ENCODE data around the gene SPG7. TPM values are rescaled to one million over a fixed set of nuclear protein-coding genes. Genes with fewer than 3 reads are reported as not detected.

Gene SPG7
- total RNA-seq, 4 donors from 2014 or later = 79.0 to 156 (median 92.3) TPM

DNA sequence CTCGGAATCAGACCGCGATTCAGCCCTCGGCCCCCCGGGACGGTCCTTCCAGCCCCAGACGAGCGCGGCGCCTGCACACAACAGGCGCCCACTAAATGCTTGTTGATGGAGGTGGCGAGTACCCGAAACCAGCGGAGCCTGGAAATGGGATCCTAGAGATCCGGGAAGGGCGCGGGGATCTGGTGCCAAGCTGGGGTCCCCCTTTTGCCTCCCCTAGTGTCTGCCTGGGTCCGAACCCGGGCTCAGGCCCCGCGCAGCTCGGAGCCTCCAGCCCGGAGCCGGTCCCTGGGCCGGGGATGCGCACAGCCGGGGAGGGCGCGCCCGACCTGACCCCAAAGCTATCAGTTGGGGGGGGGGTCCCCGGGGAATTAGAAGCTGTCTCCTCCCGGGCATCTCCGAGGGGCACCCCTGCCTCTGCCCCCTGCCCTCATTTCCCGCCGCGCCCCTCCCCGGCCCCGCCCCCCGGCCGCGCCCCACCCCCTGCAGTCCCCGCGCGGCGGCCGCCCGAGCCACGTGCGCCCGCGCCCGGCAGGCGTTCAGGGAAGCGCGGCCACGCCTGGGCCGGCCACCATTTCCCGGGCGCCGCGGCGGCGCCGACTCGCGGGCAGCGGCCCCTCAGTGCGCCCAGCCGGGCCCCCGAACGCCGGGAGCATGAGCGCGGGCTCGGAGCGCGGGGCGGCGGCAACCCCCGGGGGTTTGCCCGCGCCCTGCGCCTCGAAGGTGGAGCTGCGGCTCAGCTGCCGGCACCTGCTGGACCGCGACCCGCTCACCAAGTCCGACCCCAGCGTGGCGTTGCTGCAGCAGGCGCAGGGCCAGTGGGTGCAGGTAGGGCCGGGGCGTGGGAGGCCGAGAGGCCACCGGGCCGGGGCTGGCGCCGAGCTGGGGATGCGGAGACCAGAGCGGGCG is 67.3 kb downstream of the SPG7 start, which contains the start of gene CPNE7:
Gene CPNE7 (plus strand): TSS at position 512 of the 906 bp plus-strand sequence. CDS start 140 bp downstream, at position 652.
- no peak for DNase-seq (ENCODE audit: low spot score in 2 of 2)
- TF ChIP-seq POLR2A (IDR thresholded peaks at IDR 0.05) = no peak
- TF ChIP-seq, protein P1, sequence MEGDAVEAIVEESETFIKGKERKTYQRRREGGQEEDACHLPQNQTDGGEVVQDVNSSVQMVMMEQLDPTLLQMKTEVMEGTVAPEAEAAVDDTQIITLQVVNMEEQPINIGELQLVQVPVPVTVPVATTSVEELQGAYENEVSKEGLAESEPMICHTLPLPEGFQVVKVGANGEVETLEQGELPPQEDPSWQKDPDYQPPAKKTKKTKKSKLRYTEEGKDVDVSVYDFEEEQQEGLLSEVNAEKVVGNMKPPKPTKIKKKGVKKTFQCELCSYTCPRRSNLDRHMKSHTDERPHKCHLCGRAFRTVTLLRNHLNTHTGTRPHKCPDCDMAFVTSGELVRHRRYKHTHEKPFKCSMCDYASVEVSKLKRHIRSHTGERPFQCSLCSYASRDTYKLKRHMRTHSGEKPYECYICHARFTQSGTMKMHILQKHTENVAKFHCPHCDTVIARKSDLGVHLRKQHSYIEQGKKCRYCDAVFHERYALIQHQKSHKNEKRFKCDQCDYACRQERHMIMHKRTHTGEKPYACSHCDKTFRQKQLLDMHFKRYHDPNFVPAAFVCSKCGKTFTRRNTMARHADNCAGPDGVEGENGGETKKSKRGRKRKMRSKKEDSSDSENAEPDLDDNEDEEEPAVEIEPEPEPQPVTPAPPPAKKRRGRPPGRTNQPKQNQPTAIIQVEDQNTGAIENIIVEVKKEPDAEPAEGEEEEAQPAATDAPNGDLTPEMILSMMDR (IDR thresholded peaks at IDR 0.05) = no peak
- intact Hi-C loops (cut with DNase I; ENCODE audit: low total_unique reads) = no loop called here
- no peak within 1 kb of the TSS for H3K4me3 ChIP-seq (ENCODE audit: low read depth, poor library complexity, severe bottlenecking)
- 3% methylated on average over 36 to 47 of the region's 103 CpGs for WGBS, 2 donors

DNA sequence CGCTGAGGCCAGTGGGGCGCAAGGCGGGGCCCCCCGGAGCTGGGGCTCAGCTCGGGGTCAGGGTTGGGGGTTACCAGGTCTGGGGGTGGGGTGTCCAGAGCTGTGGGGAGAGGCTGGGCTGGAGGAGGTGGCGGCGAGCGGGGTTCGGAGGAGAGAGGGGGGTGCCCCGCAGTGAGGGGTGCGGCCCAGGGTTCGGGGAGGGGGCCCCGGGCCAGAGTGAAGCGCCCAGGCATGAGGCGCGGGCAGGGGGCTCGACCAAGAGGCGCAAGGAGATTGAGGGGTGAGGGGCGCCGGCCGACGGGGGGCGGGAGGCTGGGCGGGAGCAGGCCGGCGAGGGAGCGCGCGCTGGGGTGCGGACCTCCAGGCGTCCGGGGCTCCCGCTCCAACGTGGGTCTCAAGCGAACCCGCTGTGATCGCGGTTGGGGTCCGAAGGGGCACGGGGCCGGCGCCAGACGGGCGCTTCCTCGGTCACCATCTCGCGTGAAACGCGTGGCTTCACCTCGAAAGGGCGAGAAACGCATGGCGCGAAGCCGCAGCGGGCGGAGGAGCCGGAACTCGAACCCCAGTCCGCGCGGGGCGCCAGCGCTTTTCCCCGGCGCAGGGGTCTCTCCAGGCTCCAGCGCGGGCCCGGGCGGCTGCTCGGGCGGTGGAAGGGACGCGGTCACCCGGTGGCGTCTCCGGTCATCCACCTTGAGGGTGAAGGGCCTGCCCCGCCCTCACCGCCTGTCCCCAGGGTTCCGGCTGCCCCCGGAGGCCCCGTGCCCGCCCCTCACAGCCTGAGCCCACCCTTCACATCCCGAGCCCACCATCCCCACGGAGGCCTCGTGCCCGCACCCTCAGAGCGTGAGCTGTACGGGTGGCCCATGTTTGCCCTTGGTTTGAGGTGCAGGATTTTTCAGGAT is 68.2 kb downstream of the SPG7 start:
- intact Hi-C loops (cut with DNase I; ENCODE audit: low total_unique reads) = no loop called here
- no peak overlapping the region for H3K4me3 ChIP-seq (ENCODE audit: low read depth, poor library complexity, severe bottlenecking)
- 23 to 30% methylated on average over 38 to 79 of the region's 89 CpGs for WGBS, 2 donors
- no peak for DNase-seq (ENCODE audit: low spot score in 2 of 2)
- TF ChIP-seq, protein P1 (IDR thresholded peaks at IDR 0.05) = no peak
- TF ChIP-seq POLR2A (IDR thresholded peaks at IDR 0.05) = no peak

DNA sequence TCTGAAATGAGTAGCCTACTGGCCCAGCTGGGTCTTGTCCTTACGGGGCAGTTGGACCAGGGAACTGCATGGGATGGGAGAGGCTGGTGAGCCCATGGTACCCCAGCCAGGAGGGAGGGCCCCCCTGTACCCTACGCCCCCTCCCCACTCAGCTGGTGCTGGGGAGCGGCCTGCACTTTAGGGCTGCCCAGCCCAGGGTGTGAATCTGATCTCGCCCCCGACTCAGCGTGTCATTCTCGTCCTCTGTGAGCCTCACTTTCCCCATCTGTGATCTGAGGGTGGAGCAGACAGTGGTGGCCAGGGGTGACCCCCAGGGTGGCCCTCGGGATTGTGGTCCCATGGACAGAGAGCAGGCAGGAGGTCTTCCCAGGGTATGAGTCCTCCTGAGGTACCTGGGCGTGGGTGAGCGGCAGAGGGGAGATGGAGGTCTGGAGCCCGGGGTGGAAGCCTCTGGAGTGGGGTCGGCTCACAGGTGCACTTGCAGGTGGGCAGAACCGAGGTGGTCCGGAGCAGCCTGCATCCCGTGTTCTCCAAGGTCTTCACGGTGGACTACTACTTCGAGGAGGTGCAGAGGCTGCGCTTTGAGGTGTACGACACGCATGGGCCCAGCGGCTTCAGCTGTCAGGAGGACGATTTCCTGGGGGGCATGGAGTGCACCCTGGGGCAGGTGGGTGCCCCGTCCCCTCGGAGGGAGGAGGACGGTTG is 69.0 kb downstream of the SPG7 start:
- no peak for DNase-seq (ENCODE audit: low spot score in 2 of 2)
- WGBS, 2 donors = 88 to 89% methylated on average over 25 of the region's 25 CpGs
- TF ChIP-seq, protein P1 (IDR thresholded peaks at IDR 0.05) = no peak
- TF ChIP-seq POLR2A (IDR thresholded peaks at IDR 0.05) = no peak
- H3K4me3 ChIP-seq (ENCODE audit: low read depth, poor library complexity, severe bottlenecking) = no peak overlapping the region
- intact Hi-C loops (cut with DNase I; ENCODE audit: low total_unique reads) = no loop called here

DNA sequence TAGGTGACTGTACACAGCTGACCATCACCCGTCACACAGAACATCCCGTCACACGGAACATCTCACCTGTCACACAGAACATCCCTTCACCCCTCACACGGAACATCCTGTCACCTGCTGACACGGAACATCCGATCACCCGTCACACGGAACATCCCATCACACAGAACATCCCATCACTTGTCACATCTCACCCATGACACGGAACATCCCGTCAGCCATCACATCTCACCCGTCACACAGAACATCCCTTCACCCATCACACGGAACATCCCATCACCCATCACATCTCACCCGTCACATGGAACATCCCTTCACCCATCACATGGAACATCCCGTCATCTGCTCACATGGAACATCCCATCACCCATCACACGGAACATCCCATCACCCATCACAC is 71.1 kb downstream of the SPG7 start:
- WGBS, 2 donors = 90 to 94% methylated on average over 15 of the region's 15 CpGs
- no peak for DNase-seq (ENCODE audit: low spot score in 2 of 2)
- no peak for TF ChIP-seq POLR2A (IDR thresholded peaks at IDR 0.05)
- TF ChIP-seq, protein P1 (IDR thresholded peaks at IDR 0.05) = no peak
- intact Hi-C loops (cut with DNase I; ENCODE audit: low total_unique reads) = no loop called here
- H3K4me3 ChIP-seq (ENCODE audit: low read depth, poor library complexity, severe bottlenecking) = no peak overlapping the region

DNA sequence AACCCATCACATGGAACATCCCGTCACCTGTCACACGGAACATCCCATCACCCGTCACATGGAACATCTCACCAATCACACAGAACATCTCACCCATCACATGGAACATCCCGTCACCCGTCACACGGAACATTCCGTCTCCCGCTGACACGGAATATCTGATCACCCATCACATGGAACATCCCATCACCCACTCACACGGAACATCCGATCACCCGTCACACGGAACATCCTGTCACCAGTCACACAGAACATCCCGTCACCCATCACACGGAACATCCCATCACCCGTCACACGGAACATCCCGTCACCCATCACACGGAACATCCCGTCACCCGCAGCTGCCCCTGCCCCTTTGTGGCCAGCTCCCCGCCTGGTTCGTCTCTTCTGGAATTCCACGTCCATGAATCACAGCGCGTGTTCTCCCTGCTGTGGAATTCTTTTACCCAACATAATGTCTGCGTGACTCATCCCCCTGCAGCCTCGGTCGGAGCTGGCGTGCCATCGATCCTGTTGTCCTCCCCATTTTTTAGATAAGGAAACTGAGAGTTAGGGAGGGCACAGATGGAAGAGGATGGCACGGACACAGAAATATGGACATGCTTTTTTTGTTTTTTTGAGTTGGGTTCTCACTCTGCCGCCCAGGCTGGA is 73.0 kb downstream of the SPG7 start:
- WGBS, 2 donors = 83 to 87% methylated on average over 33 of the region's 33 CpGs
- intact Hi-C loops (cut with DNase I; ENCODE audit: low total_unique reads) = no loop called here
- no peak for DNase-seq (ENCODE audit: low spot score in 2 of 2)
- no peak overlapping the region for H3K4me3 ChIP-seq (ENCODE audit: low read depth, poor library complexity, severe bottlenecking)
- TF ChIP-seq, protein P1 (IDR thresholded peaks at IDR 0.05) = no peak
- TF ChIP-seq POLR2A (IDR thresholded peaks at IDR 0.05) = no peak
